HepG2 (cell line): ENCODE data around the gene BCKDHA. TPM values are rescaled to one million over a fixed set of nuclear protein-coding genes. Genes with fewer than 3 reads are reported as not detected.

ENCODE experiments used
- BCL3 ChIP-seq: sonication (generic); formaldehyde crosslinking; IDR thresholded peaks from 2 replicates; pipeline ENCODE4 v1.5.1; 2020; ENCODE audit warnings: mild to moderate bottlenecking, missing genetic modification reagents, moderate library complexity
- BRD4 ChIP-seq: sonication (generic); formaldehyde crosslinking; IDR thresholded peaks from 2 replicates; pipeline ENCODE4 v1.4.0; 2020; ENCODE audit warnings: missing genetic modification reagents
- CENPX ChIP-seq: sonication (generic); formaldehyde crosslinking; IDR thresholded peaks from 2 replicates; pipeline ENCODE4 v1.9.0; 2021; ENCODE audit warnings: mild to moderate bottlenecking, missing genetic modification reagents, moderate library complexity
- DRAP1 ChIP-seq: IDR thresholded peaks from 2 replicates; pipeline ENCODE4 v1.6.1; 2016; ENCODE audit warnings: missing genetic modification reagents, missing compliant biosample characterization
- FOSL2 ChIP-seq: sonication (generic); formaldehyde crosslinking; IDR thresholded peaks from 2 replicates; pipeline ENCODE4 v1.4.0; 2020; ENCODE audit warnings: missing genetic modification reagents
- GATAD1 ChIP-seq: IDR thresholded peaks from 2 replicates; pipeline ENCODE4 v1.6.1; 2016; ENCODE audit warnings: missing genetic modification reagents, missing compliant biosample characterization
- HDAC1 ChIP-seq: sonication (generic); formaldehyde crosslinking; IDR thresholded peaks from 2 replicates; pipeline ENCODE4 v1.5.1; 2020; ENCODE audit warnings: mild to moderate bottlenecking, missing genetic modification reagents
- HIVEP1 ChIP-seq: sonication (generic); formaldehyde crosslinking; IDR thresholded peaks from 2 replicates; pipeline ENCODE4 v1.4.0; 2020; ENCODE audit warnings: mild to moderate bottlenecking, missing genetic modification reagents
- MBNL3 ChIP-seq: fragments of 250-450 bp; sonication (Bioruptor Pico); conservative IDR thresholded peaks from 2 replicates; pipeline ENCODE4 v1.8.0; 2022; ENCODE audit warnings: mild to moderate bottlenecking, inconsistent platforms
- MNT ChIP-seq: fragments of 450-650 bp; IDR thresholded peaks from 2 replicates; pipeline ENCODE4 v1.6.1; 2016
- MXD1 ChIP-seq: sonication (generic); formaldehyde crosslinking; IDR thresholded peaks from 2 replicates; pipeline ENCODE4 v1.4.0; 2020; ENCODE audit warnings: mild to moderate bottlenecking, missing genetic modification reagents
- POLR2A ChIP-seq, 2 experiments: IDR thresholded peaks; 2 replicates each; pipeline ENCODE4 v1.6.1; 2011; ENCODE audit warnings: low read depth in 2 of 2, low read length in 2 of 2, mild to moderate bottlenecking in 1 of 2, moderate library complexity in 1 of 2; ENCODE audit not compliant: insufficient read depth in 1 of 2
- POLR2AphosphoS5 ChIP-seq: IDR thresholded peaks from 2 replicates; pipeline ENCODE4 v1.6.1; 2012; ENCODE audit warnings: low read depth, low read length
- RFX1 ChIP-seq: fragments of 450-650 bp; IDR thresholded peaks from 2 replicates; pipeline ENCODE4 v1.6.1; 2017
- RFX3 ChIP-seq: IDR thresholded peaks from 2 replicates; pipeline ENCODE4 v1.6.1; 2016; ENCODE audit warnings: missing biosample characterization, missing genetic modification reagents
- SNRNP70 ChIP-seq: fragments of 200-400 bp; formaldehyde crosslinking; IDR thresholded peaks from 2 replicates; pipeline ENCODE4 v1.6.1; 2017; ENCODE audit warnings: mild to moderate bottlenecking, low read depth, low read length, moderate library complexity
- ZGPAT ChIP-seq: IDR thresholded peaks from 2 replicates; pipeline ENCODE4 v1.6.1; 2016; ENCODE audit warnings: mild to moderate bottlenecking
- ZNF160 ChIP-seq: sonication (generic); formaldehyde crosslinking; IDR thresholded peaks from 2 replicates; pipeline ENCODE4 v1.8.0; 2022; ENCODE audit warnings: mild to moderate bottlenecking, inconsistent platforms, missing genetic modification reagents
- ZNF263 ChIP-seq: sonication (generic); formaldehyde crosslinking; IDR thresholded peaks from 2 replicates; pipeline ENCODE4 v1.4.0; 2020; ENCODE audit warnings: missing genetic modification reagents
- ZNF639 ChIP-seq: conservative IDR thresholded peaks from 2 replicates; pipeline ENCODE4 v1.6.1; 2018; ENCODE audit warnings: missing genetic modification reagents
- ZNF878 ChIP-seq: sonication (generic); formaldehyde crosslinking; IDR thresholded peaks from 2 replicates; pipeline ENCODE4 v1.8.1; 2023; ENCODE audit warnings: mild to moderate bottlenecking, missing genetic modification reagents, moderate library complexity
- ZNF879 ChIP-seq: sonication (generic); formaldehyde crosslinking; IDR thresholded peaks from 2 replicates; pipeline ENCODE4 v1.8.1; 2023; ENCODE audit warnings: missing genetic modification reagents
- polyA plus RNA-seq, 8 experiments: library from polyadenylated mRNA; depleted of rRNA in 3 of 8; stranded (reverse) in 7 of 8; unstranded in 1 of 8; fragments of >200 nt; fragmentation: Illumina TruSeq in 4 of 8; extraction: Trizol in 4 of 8; gene quantifications; 2 replicates each; pipeline versions ENCODE4 v1.2.1 to v1.2.3, GENCODE V29; 2011 to 2016; ENCODE audit warnings: low read depth in 4 of 8, missing spikeins in 1 of 8, mixed read lengths in 1 of 8; ENCODE audit not compliant: insufficient read depth in 1 of 8
- total RNA-seq, 5 experiments: library from RNA; depleted of rRNA; stranded (reverse); fragments of >200 nt; fragmentation: Illumina TruSeq; extraction: Trizol; gene quantifications; 2 replicates each; pipeline ENCODE4 v1.2.3, GENCODE V29; 2016; ENCODE audit warnings: low read depth in 1 of 5

Gene BCKDHA
- total and polyA plus RNA-seq, 2 of the 13 experiments (the other 11 are each of a cell fraction or from before 2014, with no cell fraction given), result 11.8 to 31.5 TPM

GRCh38 chr19:41353466-41354342 lies 43.9 kb upstream of the BCKDHA start, which contains the start of gene TGFB1 (continued):
- TF ChIP-seq BCL3 (CRISPR knock-in tag), result no peak
- TF ChIP-seq POLR2AphosphoS5, result peak; percentile 44; the same call in 1 of the 2 replicates
- 0 out of 2 replicates have a peak, but pooled peaks have one; percentile 6 for TF ChIP-seq ZNF639 (CRISPR knock-in tag)
- TF ChIP-seq ZGPAT (CRISPR knock-in tag), result no peak
- peak; percentile 42 for TF ChIP-seq FOSL2
- peak; percentile 16; the same call in 1 of the 2 replicates for TF ChIP-seq ZNF878 (CRISPR knock-in tag)
- no peak for TF ChIP-seq BRD4 (CRISPR knock-in tag)
- no peak for TF ChIP-seq MBNL3
- TF ChIP-seq HIVEP1 (CRISPR knock-in tag), result no peak
- peak; percentile 57 for TF ChIP-seq DRAP1 (CRISPR knock-in tag)
- TF ChIP-seq ZNF160 (CRISPR knock-in tag), result no peak
- TF ChIP-seq GATAD1 (CRISPR knock-in tag), result peak; percentile 12; the same call in 1 of the 2 replicates
- no peak for TF ChIP-seq RFX1
- TF ChIP-seq MNT, result no peak
- peak in 1 of 2 experiments; percentile 61; a peak in 1 of 4 replicates for TF ChIP-seq POLR2A (IDR thresholded peaks at IDR 0.05; ENCODE audit: insufficient read depth in 1 of 2, low read depth in 2 of 2, low read length in 2 of 2)
- no peak for TF ChIP-seq RFX3 (CRISPR knock-in tag)
- TF ChIP-seq ZNF263, result peak; percentile 99
- no peak for TF ChIP-seq CENPX (CRISPR knock-in tag)
- TF ChIP-seq HDAC1 (CRISPR knock-in tag), result peak; percentile 61
- 0 out of 2 replicates have a peak, but pooled peaks have one; percentile 10 for TF ChIP-seq ZNF879 (CRISPR knock-in tag)
- no peak for TF ChIP-seq SNRNP70
- no peak for TF ChIP-seq MXD1 (CRISPR knock-in tag)
